Measurements from ENCODE around the gene PSKH1.

DNA sequence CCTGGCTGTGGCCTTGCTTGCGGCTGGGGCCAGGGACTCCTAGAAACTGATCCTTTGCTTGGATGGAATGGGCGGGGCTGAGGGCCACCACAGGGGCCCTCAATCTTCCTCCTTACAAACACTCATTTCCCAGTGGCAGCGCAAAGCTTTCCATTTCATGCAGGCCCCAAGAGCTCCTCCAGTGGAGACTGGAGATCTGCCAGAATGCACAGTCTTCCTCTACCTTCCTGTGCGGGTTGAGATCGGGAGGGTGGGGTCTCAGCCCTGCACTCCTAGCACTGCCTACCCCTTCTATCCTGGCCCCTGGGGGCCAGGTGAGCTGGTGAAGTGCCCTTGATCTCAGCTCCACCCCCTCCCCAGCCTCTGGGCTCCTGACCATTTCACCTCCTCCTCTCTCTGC lies 6.7 kb upstream of the PSKH1 start:
- TF ChIP-seq, protein P1, sequence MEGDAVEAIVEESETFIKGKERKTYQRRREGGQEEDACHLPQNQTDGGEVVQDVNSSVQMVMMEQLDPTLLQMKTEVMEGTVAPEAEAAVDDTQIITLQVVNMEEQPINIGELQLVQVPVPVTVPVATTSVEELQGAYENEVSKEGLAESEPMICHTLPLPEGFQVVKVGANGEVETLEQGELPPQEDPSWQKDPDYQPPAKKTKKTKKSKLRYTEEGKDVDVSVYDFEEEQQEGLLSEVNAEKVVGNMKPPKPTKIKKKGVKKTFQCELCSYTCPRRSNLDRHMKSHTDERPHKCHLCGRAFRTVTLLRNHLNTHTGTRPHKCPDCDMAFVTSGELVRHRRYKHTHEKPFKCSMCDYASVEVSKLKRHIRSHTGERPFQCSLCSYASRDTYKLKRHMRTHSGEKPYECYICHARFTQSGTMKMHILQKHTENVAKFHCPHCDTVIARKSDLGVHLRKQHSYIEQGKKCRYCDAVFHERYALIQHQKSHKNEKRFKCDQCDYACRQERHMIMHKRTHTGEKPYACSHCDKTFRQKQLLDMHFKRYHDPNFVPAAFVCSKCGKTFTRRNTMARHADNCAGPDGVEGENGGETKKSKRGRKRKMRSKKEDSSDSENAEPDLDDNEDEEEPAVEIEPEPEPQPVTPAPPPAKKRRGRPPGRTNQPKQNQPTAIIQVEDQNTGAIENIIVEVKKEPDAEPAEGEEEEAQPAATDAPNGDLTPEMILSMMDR (conservative IDR thresholded peaks at IDR 0.05; ENCODE audit: low read depth, low read length) = no peak
- no peak for TF ChIP-seq EZH2 (IDR thresholded peaks at IDR 0.05; ENCODE audit: borderline replicate concordance, low read depth, low read length, poor library complexity, severe bottlenecking)

Measured in A673 (cell line).